Natural killer cell (primary cell): ENCODE measurements around the gene ADGRG6. TPM values are rescaled to one million over a fixed set of nuclear protein-coding genes. Genes with fewer than 3 reads are reported as not detected.

ENCODE experiments used
- ATAC-seq, 3 donors: fragments of 150-1000 bp in 2 of 3; fragments of 200-7000 bp in 1 of 3; cut with Tn5 transposase; 1 replicate in 1 of 3; 2 replicates in 2 of 3; pipeline ENCODE4 v1.10.0; 2021; ENCODE audit warnings: mild to moderate bottlenecking in 2 of 3, moderate library complexity in 2 of 3
- DNase-seq, 2 donors: peaks; one replicate each; pipeline versions ENCODE4 v3.0.0 to v3.0.0-alpha.2; 2013 to 2021; ENCODE audit warnings: mixed read lengths in 1 of 2
- H3K27ac ChIP-seq: one replicate; pipeline ENCODE4 v1.5.1; 2013; ENCODE audit warnings: mild to moderate bottlenecking, low read length
- H3K27me3 ChIP-seq: one replicate; pipeline ENCODE4 v1.6.1; 2013; ENCODE audit warnings: low read length; ENCODE audit not compliant: control insufficient read depth, insufficient read depth
- H3K36me3 ChIP-seq: one replicate; pipeline ENCODE4 v1.6.1; 2013; ENCODE audit warnings: low read length; ENCODE audit not compliant: control insufficient read depth, insufficient read depth
- H3K4me1 ChIP-seq: one replicate; pipeline ENCODE4 v1.6.1; 2013; ENCODE audit warnings: low read length; ENCODE audit not compliant: control insufficient read depth, insufficient read depth
- H3K4me3 ChIP-seq: one replicate; pipeline ENCODE4 v1.5.1; 2013; ENCODE audit warnings: low read length
- H3K9me3 ChIP-seq: one replicate; pipeline ENCODE4 v1.6.1; 2013; ENCODE audit warnings: low read length; ENCODE audit not compliant: control insufficient read depth, insufficient read depth
- H3K27ac Mint-ChIP-seq, 2 donors: one replicate each; pipeline ENCODE4 v1.8.0; 2022; ENCODE audit warnings: mild to moderate bottlenecking in 2 of 2, mixed read lengths in 2 of 2, moderate library complexity in 1 of 2
- H3K27me3 Mint-ChIP-seq, 2 donors: one replicate each; pipeline ENCODE4 v1.8.0; 2022; ENCODE audit warnings: low read depth in 2 of 2, mixed read lengths in 2 of 2
- H3K36me3 Mint-ChIP-seq: one replicate; pipeline ENCODE4 v1.8.0; 2022; ENCODE audit warnings: mixed read lengths
- H3K4me1 Mint-ChIP-seq, 2 donors: one replicate each; pipeline ENCODE4 v1.8.0; 2022; ENCODE audit warnings: mixed read lengths in 2 of 2
- H3K4me3 Mint-ChIP-seq: one replicate; pipeline ENCODE4 v1.8.0; 2022; ENCODE audit warnings: mild to moderate bottlenecking, moderate library complexity, mixed read lengths
- H3K9me3 Mint-ChIP-seq, 2 donors: one replicate each; pipeline ENCODE4 v1.8.0; 2022; ENCODE audit warnings: mixed read lengths in 2 of 2
- WGBS: methylation state at CpG from one replicate; pipeline ENCODE4 v1.1.7; 2013; ENCODE audit warnings: missing lambda C conversion rate; ENCODE audit not compliant: insufficient coverage; 5-methylcytosine and 5-hydroxymethylcytosine counted together
- intact Hi-C: fragments of 100-400 bp; cut with micrococcal nuclease; formaldehyde crosslinking; loops from one replicate; pipeline ENCODE4 v1.14.2; 2022
- total RNA-seq, 4 donors: library from RNA; stranded (reverse); fragments of 120-200 nt in 1 of 4; gene quantifications; one replicate each; pipeline versions ENCODE4 v1.2.3 to v1.2.4, GENCODE V29; 2013 to 2022
- TF ChIP-seq, protein P1 (sequence below): fragments of 200-600 bp; IDR thresholded peaks from one replicate; pipeline ENCODE4 v1.8.0; 2022; ENCODE audit warnings: antibody characterized with exemption

Gene ADGRG6
- total RNA-seq, 3 donors from 2014 or later (not counting 1 experiment from before 2014, with no cell fraction given), result 0.05 to 0.24 TPM; not detected in 1

DNA sequence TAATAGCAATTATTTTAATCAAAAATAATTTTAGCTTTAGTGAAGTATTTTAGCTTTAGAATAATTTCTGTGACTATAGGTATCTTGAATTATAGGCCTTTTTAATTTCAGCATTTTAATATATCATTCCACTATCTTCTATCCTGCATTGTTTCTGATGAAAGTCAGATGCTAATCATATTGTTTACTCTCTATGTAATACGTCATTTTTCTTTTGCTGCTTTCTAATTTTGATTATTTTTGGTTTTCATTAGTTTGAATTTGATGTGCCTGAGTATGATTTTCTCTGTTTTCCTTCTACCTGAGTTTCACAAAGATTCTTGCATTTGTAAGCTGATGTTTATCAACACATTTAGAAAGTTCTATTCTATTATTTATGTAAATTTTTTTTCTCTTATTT is 17.4 kb upstream of the ADGRG6 start:
- Histone ChIP-seq H3K36me3 (no peaks in the 10 kb centered on the region), H3K27ac (no peak overlapping the region), H3K9me3 (peaks cover 2% of the 10 kb centered on the region), H3K4me1 (no peaks in the 10 kb centered on the region), H3K4me3 (no peak overlapping the region), H3K27me3 (no peaks in the 10 kb centered on the region)
- TF ChIP-seq, protein P1, sequence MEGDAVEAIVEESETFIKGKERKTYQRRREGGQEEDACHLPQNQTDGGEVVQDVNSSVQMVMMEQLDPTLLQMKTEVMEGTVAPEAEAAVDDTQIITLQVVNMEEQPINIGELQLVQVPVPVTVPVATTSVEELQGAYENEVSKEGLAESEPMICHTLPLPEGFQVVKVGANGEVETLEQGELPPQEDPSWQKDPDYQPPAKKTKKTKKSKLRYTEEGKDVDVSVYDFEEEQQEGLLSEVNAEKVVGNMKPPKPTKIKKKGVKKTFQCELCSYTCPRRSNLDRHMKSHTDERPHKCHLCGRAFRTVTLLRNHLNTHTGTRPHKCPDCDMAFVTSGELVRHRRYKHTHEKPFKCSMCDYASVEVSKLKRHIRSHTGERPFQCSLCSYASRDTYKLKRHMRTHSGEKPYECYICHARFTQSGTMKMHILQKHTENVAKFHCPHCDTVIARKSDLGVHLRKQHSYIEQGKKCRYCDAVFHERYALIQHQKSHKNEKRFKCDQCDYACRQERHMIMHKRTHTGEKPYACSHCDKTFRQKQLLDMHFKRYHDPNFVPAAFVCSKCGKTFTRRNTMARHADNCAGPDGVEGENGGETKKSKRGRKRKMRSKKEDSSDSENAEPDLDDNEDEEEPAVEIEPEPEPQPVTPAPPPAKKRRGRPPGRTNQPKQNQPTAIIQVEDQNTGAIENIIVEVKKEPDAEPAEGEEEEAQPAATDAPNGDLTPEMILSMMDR, result no peak
- no peak overlapping the region for H3K27ac Mint-ChIP-seq
- no peaks in the 10 kb centered on the region for H3K4me1 Mint-ChIP-seq
- DNase-seq (no peak), ATAC-seq (no peak)
- intact Hi-C loops, result no loop called here
- no peaks in the 10 kb centered on the region for H3K36me3 Mint-ChIP-seq
- peaks cover 0 to 4% of the 10 kb centered on the region in 2 donors for H3K27me3 Mint-ChIP-seq
- WGBS, result no CpG with 5 or more reads among the region's 1 CpG
- no peak overlapping the region for H3K4me3 Mint-ChIP-seq
- H3K9me3 Mint-ChIP-seq, result no peaks in the 10 kb centered on the region

GRCh38 chr6:142285235-142286087 is 16.3 kb upstream of the ADGRG6 start:
- no peak for ATAC-seq
- intact Hi-C loops, result no loop called here
- WGBS, result 96% methylated on average over 6 of the region's 9 CpGs

DNA sequence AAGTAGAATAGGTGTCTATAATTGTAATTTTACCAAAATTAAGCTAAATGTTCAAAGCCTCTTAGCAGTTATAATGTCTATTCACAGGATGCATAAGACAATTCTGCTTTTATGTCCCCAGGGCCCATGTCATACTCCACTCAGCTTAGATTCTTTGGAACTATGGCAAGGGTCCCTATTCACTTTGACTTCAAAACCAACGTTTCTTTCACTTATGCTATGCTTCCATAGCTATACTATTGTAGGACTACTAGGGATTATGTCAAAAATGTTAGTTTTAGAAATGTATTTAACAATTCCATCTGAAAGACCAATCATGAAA is 15.8 kb upstream of the ADGRG6 start:
- ATAC-seq (no peak), DNase-seq (no peak)
- Histone ChIP-seq H3K9me3 (no peaks in the 10 kb centered on the region), H3K36me3 (no peaks in the 10 kb centered on the region), H3K27ac (no peak overlapping the region), H3K27me3 (no peaks in the 10 kb centered on the region), H3K4me3 (no peak overlapping the region), H3K4me1 (no peaks in the 10 kb centered on the region)
- intact Hi-C loops, result no loop called here
- TF ChIP-seq, protein P1, result no peak
- Mint-ChIP-seq H3K27ac (no peak overlapping the region), H3K9me3 (no peaks in the 10 kb centered on the region), H3K36me3 (no peaks in the 10 kb centered on the region), H3K4me3 (no peak overlapping the region), H3K4me1 (no peaks in the 10 kb centered on the region), H3K27me3 (peaks cover 0 to 5% of the 10 kb centered on the region in 2 donors)
- WGBS, result no CpG with 5 or more reads among the region's 1 CpG

More at GRCh38 chr6:142285235-142286087, 16.3 kb upstream of the ADGRG6 start:
- Histone ChIP-seq H3K27ac (no peak overlapping the region), H3K4me3 (no peak overlapping the region), H3K9me3 (peaks cover 2% of the 10 kb centered on the region), H3K4me1 (no peaks in the 10 kb centered on the region), H3K27me3 (no peaks in the 10 kb centered on the region), H3K36me3 (no peaks in the 10 kb centered on the region)
- no peak overlapping the region for H3K4me3 Mint-ChIP-seq
- no peak overlapping the region for H3K27ac Mint-ChIP-seq
- H3K4me1 Mint-ChIP-seq, result no peaks in the 10 kb centered on the region
- H3K36me3 Mint-ChIP-seq, result no peaks in the 10 kb centered on the region
- peaks cover 0 to 4% of the 10 kb centered on the region in 2 donors for H3K27me3 Mint-ChIP-seq
- TF ChIP-seq, protein P1, result no peak
- no peaks in the 10 kb centered on the region for H3K9me3 Mint-ChIP-seq
- DNase-seq, result no peak
